WERI-Rb-1 (cell line): ENCODE measurements around the gene PCSK1.
"Not testable (repeated sequence)": the region's sequence is repeated elsewhere in the genome, so short reads cannot be mapped to it uniquely, and the experiment has no call there.

Source experiments
- DNase-seq: peaks from one replicate; pipeline ENCODE4 v3.0.0-alpha.2; 2020
- H3K27ac ChIP-seq: fragments of 250-450 bp; sonication (Bioruptor Pico); 2 replicates; pipeline ENCODE4 v1.5.1; 2020; ENCODE audit warnings: mild to moderate bottlenecking, moderate library complexity
- H3K27me3 ChIP-seq: fragments of 250-450 bp; sonication (Bioruptor Pico); 2 replicates; pipeline ENCODE4 v1.5.1; 2021; ENCODE audit warnings: mild to moderate bottlenecking, low read depth, moderate library complexity; ENCODE audit not compliant: insufficient read depth, severe bottlenecking
- H3K36me3 ChIP-seq: fragments of 250-450 bp; sonication (Bioruptor Pico); 2 replicates; pipeline ENCODE4 v1.5.1; 2020; ENCODE audit warnings: mild to moderate bottlenecking, moderate library complexity
- H3K4me3 ChIP-seq: 2 replicates; pipeline ENCODE4 v1.5.1; 2011; ENCODE audit warnings: low read depth, mild to moderate bottlenecking, control low read depth, low read length
- H3K9me3 ChIP-seq: fragments of 250-450 bp; sonication (Bioruptor Pico); 2 replicates; pipeline ENCODE4 v1.5.1; 2021; ENCODE audit warnings: mild to moderate bottlenecking, moderate library complexity; ENCODE audit not compliant: severe bottlenecking
- CTCF ChIP-seq: IDR thresholded peaks from 2 replicates; pipeline ENCODE4 v1.5.1; 2011; ENCODE audit warnings: low read depth, mild to moderate bottlenecking, control low read depth, inconsistent platforms, low read length

PCSK1 gene

GRCh38 chr5:96404191-96404867 lies 28.7 kb downstream of the PCSK1 start:
- Histone ChIP-seq H3K27me3 (no peaks in the 10 kb centered on the region), H3K9me3 (no peaks in the 10 kb centered on the region), H3K36me3 (no peaks in the 10 kb centered on the region), H3K4me3 (no peak overlapping the region), H3K27ac (no peak overlapping the region)
- DNase-seq = no peak
- no peak for TF ChIP-seq CTCF

- Histone ChIP-seq H3K36me3 (no peaks in the 10 kb centered on the region), H3K9me3 (no peaks in the 10 kb centered on the region), H3K27me3 (no peaks in the 10 kb centered on the region), H3K27ac (no peak overlapping the region), H3K4me3 (no peak overlapping the region)
- no peak for DNase-seq
- no peak for TF ChIP-seq CTCF
Observed at GRCh38 chr5:96402500-96402899, 30.5 kb downstream of the PCSK1 start.

- DNase-seq = no peak
Observed at GRCh38 chr5:96396878-96397277, 36.2 kb downstream of the PCSK1 start.

DNA sequence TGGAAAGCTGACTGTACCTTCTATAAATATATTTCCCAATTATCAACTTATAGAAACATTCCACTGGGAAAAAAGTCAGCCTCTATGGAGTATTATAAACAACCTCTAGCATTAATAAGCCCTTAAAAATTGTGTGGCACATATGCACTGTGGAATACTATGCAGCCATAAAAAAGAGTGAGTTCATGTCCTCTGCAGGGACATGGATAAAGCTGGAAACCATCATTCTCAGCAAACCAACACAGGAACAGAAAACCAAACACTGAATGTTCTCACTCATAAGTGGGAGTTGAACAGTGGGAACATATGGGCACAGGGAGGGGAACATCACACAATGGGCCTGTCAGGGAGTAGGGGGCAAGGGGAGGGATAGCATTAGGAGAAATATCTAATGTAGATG lies 37.8 kb downstream of the PCSK1 start:
- H3K27ac ChIP-seq, H3K27me3 ChIP-seq, H3K4me3 ChIP-seq, DNase-seq, H3K36me3 ChIP-seq, H3K9me3 ChIP-seq: not testable (repeated sequence)

More at GRCh38 chr5:96396878-96397277, 36.2 kb downstream of the PCSK1 start:
- Histone ChIP-seq H3K27me3 (no peaks in the 10 kb centered on the region), H3K27ac (no peak overlapping the region), H3K36me3 (no peaks in the 10 kb centered on the region), H3K9me3 (no peaks in the 10 kb centered on the region), H3K4me3 (no peak overlapping the region)
- TF ChIP-seq CTCF = no peak

GRCh38 chr5:96391921-96392320 lies 41.1 kb downstream of the PCSK1 start:
- H3K27ac ChIP-seq = no peak overlapping the region
- TF ChIP-seq CTCF = no peak
- H3K27me3 ChIP-seq = no peaks in the 10 kb centered on the region
- no peaks in the 10 kb centered on the region for H3K36me3 ChIP-seq
- no peak for DNase-seq
- H3K4me3 ChIP-seq = no peak overlapping the region
- H3K9me3 ChIP-seq = no peaks in the 10 kb centered on the region

GRCh38 chr5:96388176-96388575 lies 44.9 kb downstream of the PCSK1 start:
- no peaks in the 10 kb centered on the region for H3K9me3 ChIP-seq
- H3K27me3 ChIP-seq = no peaks in the 10 kb centered on the region
- H3K4me3 ChIP-seq = no peak overlapping the region
- no peak overlapping the region for H3K27ac ChIP-seq
- no peaks in the 10 kb centered on the region for H3K36me3 ChIP-seq
- no peak for TF ChIP-seq CTCF
- DNase-seq = no peak
